ENCODE results near the gene UST.
"Not testable (repeated sequence)": the region's sequence is repeated elsewhere in the genome, so short reads cannot be mapped to it uniquely, and the experiment has no call there.

DNA sequence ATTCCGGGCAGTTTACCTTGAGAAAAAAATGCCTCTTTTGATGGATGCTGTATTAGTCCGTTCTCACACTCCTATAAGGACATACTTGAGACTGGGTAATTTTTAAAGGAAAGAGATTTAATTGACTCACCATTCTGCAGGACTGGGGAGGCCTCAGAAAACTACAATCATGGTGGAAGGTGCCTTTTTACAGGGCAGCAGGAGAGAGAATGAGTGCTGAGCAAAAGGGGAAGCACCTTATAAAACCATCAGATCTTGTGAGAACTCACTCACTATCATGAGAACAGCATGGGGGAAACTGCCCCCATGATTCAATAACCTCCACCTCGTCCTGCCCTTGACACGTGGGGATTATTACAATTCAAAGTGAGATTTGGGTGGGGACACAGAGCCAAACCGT lies 102.6 kb downstream of the UST start:
- TF ChIP-seq, protein P1, sequence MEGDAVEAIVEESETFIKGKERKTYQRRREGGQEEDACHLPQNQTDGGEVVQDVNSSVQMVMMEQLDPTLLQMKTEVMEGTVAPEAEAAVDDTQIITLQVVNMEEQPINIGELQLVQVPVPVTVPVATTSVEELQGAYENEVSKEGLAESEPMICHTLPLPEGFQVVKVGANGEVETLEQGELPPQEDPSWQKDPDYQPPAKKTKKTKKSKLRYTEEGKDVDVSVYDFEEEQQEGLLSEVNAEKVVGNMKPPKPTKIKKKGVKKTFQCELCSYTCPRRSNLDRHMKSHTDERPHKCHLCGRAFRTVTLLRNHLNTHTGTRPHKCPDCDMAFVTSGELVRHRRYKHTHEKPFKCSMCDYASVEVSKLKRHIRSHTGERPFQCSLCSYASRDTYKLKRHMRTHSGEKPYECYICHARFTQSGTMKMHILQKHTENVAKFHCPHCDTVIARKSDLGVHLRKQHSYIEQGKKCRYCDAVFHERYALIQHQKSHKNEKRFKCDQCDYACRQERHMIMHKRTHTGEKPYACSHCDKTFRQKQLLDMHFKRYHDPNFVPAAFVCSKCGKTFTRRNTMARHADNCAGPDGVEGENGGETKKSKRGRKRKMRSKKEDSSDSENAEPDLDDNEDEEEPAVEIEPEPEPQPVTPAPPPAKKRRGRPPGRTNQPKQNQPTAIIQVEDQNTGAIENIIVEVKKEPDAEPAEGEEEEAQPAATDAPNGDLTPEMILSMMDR (conservative IDR thresholded peaks at IDR 0.05; ENCODE audit: low read depth, low read length) = not testable (repeated sequence)
- TF ChIP-seq EZH2 (IDR thresholded peaks at IDR 0.05; ENCODE audit: low read length, unreplicated experiment) = not testable (repeated sequence)
